Psoas muscle (tissue), 8 donors: ENCODE data around the gene JMJD1C. TPM values are rescaled to one million over a fixed set of nuclear protein-coding genes. Genes with fewer than 3 reads are reported as not detected.

Experiments used
- ATAC-seq, 4 donors: fragments of 200-7000 bp; cut with Tn5 transposase; one replicate each; pipeline ENCODE4 v1.9.1; 2020; ENCODE audit warnings: moderate library complexity in 3 of 4, mild to moderate bottlenecking in 2 of 4
- DNase-seq, 2 donors: peaks; one replicate each; pipeline ENCODE4 v3.0.0-alpha.2; 2020
- H3K27ac ChIP-seq: fragments of 200-600 bp; one replicate; pipeline ENCODE4 v1.8.0; 2022
- H3K27me3 ChIP-seq, 3 donors: fragments of 200-600 bp in 1 of 3; one replicate each; pipeline versions ENCODE4 v1.6.1 to v1.8.0; 2013 to 2022; ENCODE audit warnings: low read length in 2 of 3, mild to moderate bottlenecking in 2 of 3, moderate library complexity in 1 of 3; ENCODE audit not compliant: insufficient read depth in 3 of 3
- H3K36me3 ChIP-seq, 2 donors: fragments of 200-600 bp in 1 of 2; one replicate each; pipeline versions ENCODE4 v1.6.1 to v1.8.0; 2013 to 2022; ENCODE audit warnings: low read depth in 1 of 2, mild to moderate bottlenecking in 1 of 2, moderate library complexity in 1 of 2; ENCODE audit not compliant: insufficient read depth in 1 of 2
- H3K4me1 ChIP-seq: fragments of 200-600 bp; one replicate; pipeline ENCODE4 v1.8.0; 2022
- H3K4me3 ChIP-seq: fragments of 200-600 bp; one replicate; pipeline ENCODE4 v1.8.0; 2022; ENCODE audit warnings: mild to moderate bottlenecking
- H3K9me3 ChIP-seq: fragments of 200-600 bp; one replicate; pipeline ENCODE4 v1.8.0; 2022
- CTCF ChIP-seq: fragments of 200-600 bp; IDR thresholded peaks from one replicate; pipeline ENCODE4 v1.8.0; 2022; ENCODE audit warnings: antibody characterized with exemption
- WGBS, 3 donors: extraction: QIAGEN DNeasy Blood & Tissue Kit; methylation state at CpG; one replicate each; pipeline versions ENCODE4 v1.1.6 to v1.1.7; 2013; 5-methylcytosine and 5-hydroxymethylcytosine counted together
- intact Hi-C, 2 donors: fragments of 100-400 bp; cut with DNase I; formaldehyde crosslinking; loops; one replicate each; pipeline versions ENCODE4 v1.11.0 to v1.14.2; 2022
- polyA plus RNA-seq, 3 donors: library from polyadenylated mRNA; stranded (reverse); fragments of 200-250 nt; gene quantifications; one replicate each; pipeline ENCODE4 v1.2.3, GENCODE V29; 2013
- total RNA-seq, 4 donors: library from RNA; stranded (reverse); fragmentation: NEBNext Ultra II Directional in 2 of 4; extraction: Animal tissue kit (Norgen Biotek cat#: 25700) in 2 of 4; gene quantifications; one replicate each; pipeline versions ENCODE4 v1.2.1 to v1.2.4, GENCODE V29; 2021 to 2023
- donor health status: healthy with polysubstance abuse.
- donor health status: DM: no; HTN: no; CAD: no; lungs with moderate emphysema.
- donor health status: Bipolar disorder and iron deficiency.
- donor health status: healthy.
- donor health status: DM: yes; HTN: yes; CAD: no.
- donor health status: DM: no; HTN: no; CAD: no.
- donor health status: DM: no; HTN: no; CAD: no.
- donor health status: DM: yes; HTN: yes; CAD: no.

JMJD1C gene
- total and polyA plus RNA-seq, 7 donors: 17.5 to 74.4 (median 28.8) TPM

GRCh38 chr10:63392224-63392623 lies 73.6 kb downstream of the JMJD1C start:
- Histone ChIP-seq H3K4me1 (peaks cover 10% of the 10 kb centered on the region), H3K27me3 (no peaks in the 10 kb centered on the region), H3K4me3 (no peak overlapping the region), H3K9me3 (no peaks in the 10 kb centered on the region), H3K36me3 (no peaks in the 10 kb centered on the region), H3K27ac (no peak overlapping the region)
- 91 to 97% (median 92%) methylated on average over 6 of the region's 6 CpGs for WGBS, 3 donors
- DNase-seq (no peak), ATAC-seq (no peak)
- intact Hi-C loops: no loop called here
- no peak for TF ChIP-seq CTCF

GRCh38 chr10:63391812-63392211 lies 74.0 kb downstream of the JMJD1C start:
- no peak overlapping the region for H3K27ac ChIP-seq
- peaks cover 10% of the 10 kb centered on the region for H3K4me1 ChIP-seq
- H3K27me3 ChIP-seq: no peaks in the 10 kb centered on the region
- DNase-seq (no peak), ATAC-seq (no peak)
- H3K9me3 ChIP-seq: no peaks in the 10 kb centered on the region
- no peak for TF ChIP-seq CTCF
- no peak overlapping the region for H3K4me3 ChIP-seq
- H3K36me3 ChIP-seq: no peaks in the 10 kb centered on the region
- 93 to 96% (median 94%) methylated on average over 4 of the region's 4 CpGs for WGBS, 3 donors
- intact Hi-C loops: no loop called here

GRCh38 chr10:63390521-63390920 lies 75.3 kb downstream of the JMJD1C start:
- no peaks in the 10 kb centered on the region for H3K27me3 ChIP-seq
- H3K36me3 ChIP-seq: no peaks in the 10 kb centered on the region
- 96 to 97% (median 97%) methylated on average over 1 of the region's 1 CpG for WGBS, 3 donors
- DNase-seq (no peak), ATAC-seq (no peak)
- intact Hi-C loops: no loop called here
- no peak for TF ChIP-seq CTCF
- no peak overlapping the region for H3K27ac ChIP-seq
- no peaks in the 10 kb centered on the region for H3K9me3 ChIP-seq
- H3K4me3 ChIP-seq: no peak overlapping the region
- H3K4me1 ChIP-seq: peaks cover 10% of the 10 kb centered on the region

DNA sequence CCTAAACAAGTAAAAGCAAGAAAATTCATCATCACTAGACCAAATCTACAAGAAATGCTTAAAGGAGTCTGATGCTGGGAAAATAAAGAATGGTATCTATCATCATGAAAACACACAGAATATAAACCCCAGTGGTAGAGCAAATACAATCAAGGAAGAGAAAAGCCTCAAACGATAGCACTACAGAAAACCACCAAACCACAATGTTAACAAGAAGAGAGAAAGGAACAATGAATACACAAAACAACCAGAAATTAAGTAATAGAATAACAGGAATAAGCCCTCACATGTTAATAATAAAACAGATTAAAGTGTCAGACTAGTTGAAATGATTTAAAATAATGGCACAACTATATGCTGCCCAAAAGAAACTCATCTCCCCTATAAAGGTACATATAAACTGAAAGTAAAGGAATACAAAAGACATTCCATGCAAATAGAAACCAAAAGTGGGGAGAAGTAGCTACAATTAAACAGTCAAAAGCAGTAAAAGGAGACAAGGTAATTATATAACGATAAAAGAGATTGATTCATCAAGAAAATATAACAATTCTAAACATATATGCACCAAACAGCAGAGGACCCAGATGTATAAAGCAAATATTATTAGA lies 77.3 kb downstream of the JMJD1C start:
- Histone ChIP-seq H3K27ac (no peak overlapping the region), H3K27me3 (no peaks in the 10 kb centered on the region), H3K9me3 (no peaks in the 10 kb centered on the region), H3K36me3 (no peaks in the 10 kb centered on the region), H3K4me3 (no peak overlapping the region), H3K4me1 (peaks cover 15% of the 10 kb centered on the region)
- no peak for ATAC-seq
- WGBS, 3 donors: 71 to 83% (median 73%) methylated on average over 2 of the region's 2 CpGs
- intact Hi-C loops: no loop called here
- TF ChIP-seq CTCF: no peak
- no peak for DNase-seq

DNA sequence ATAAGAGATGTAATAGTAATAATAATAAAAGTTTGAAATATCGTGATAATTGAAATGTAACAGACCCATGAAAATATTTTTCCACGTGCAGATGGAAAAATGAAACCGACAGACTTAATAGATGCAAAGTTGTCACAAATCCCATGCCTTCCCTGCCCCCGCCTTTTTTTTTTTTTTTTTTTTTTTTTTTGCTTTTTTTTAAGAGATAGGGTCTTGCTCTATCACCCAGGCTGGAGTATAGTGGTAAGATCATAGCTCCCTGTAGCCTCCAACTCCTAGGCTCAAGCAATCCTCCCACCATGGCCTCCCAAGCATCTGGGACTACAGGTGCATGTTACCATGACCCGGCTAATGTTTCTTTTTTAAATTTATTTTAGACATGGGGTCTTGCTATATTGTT lies 80.5 kb downstream of the JMJD1C start:
- DNase-seq (no peak), ATAC-seq (no peak)
- TF ChIP-seq CTCF: no peak

More for the DNA sequence above, 80.5 kb downstream of the JMJD1C start:
- no peak overlapping the region for H3K27ac ChIP-seq
- no peak overlapping the region for H3K4me3 ChIP-seq
- no peaks in the 10 kb centered on the region for H3K27me3 ChIP-seq
- no peaks in the 10 kb centered on the region for H3K9me3 ChIP-seq
- H3K4me1 ChIP-seq: peaks cover 15% of the 10 kb centered on the region
- 90 to 94% (median 90%) methylated on average over 5 of the region's 5 CpGs for WGBS, 3 donors
- intact Hi-C loops: no loop called here
- H3K36me3 ChIP-seq: peaks cover 0 to 1% of the 10 kb centered on the region in 2 donors
